Body of pancreas (tissue), 4 donors: ENCODE measurements around the gene TMEM164. TPM values are rescaled to one million over a fixed set of nuclear protein-coding genes. Genes with fewer than 3 reads are reported as not detected.

ENCODE experiments used
- ATAC-seq: fragments of 150-250 bp; one replicate; pipeline ENCODE4 v1.9.1; 2016
- DNase-seq, 4 donors: peaks; one replicate each; pipeline ENCODE4 v3.0.0-alpha.2; 2019
- H3K27ac ChIP-seq, 4 donors: fragments of 200-600 bp; sonication (generic); 1 replicate in 3 of 4; 2 replicates in 1 of 4; pipeline versions ENCODE4 v1.5.1 to v1.6.1; 2016 to 2019; ENCODE audit warnings: mild to moderate bottlenecking in 1 of 4, mixed read lengths in 1 of 4, moderate library complexity in 1 of 4
- H3K27me3 ChIP-seq, 2 donors: fragments of 200-600 bp; sonication (generic); one replicate each; pipeline ENCODE4 v1.6.0; 2016; ENCODE audit warnings: mild to moderate bottlenecking in 1 of 2
- H3K36me3 ChIP-seq, 2 donors: fragments of 200-600 bp; sonication (generic); replicated peaks in 1 of 2; 2 replicates each; pipeline ENCODE4 v1.5.1; 2016; ENCODE audit warnings: low read depth in 2 of 2; ENCODE audit not compliant: insufficient read depth in 1 of 2
- H3K4me1 ChIP-seq: fragments of 200-600 bp; sonication (generic); one replicate; pipeline ENCODE4 v1.6.0; 2016
- H3K4me3 ChIP-seq, 2 donors: fragments of 200-600 bp; sonication (generic); 1 replicate in 1 of 2; 2 replicates in 1 of 2; pipeline ENCODE4 v1.5.1; 2016 to 2019
- H3K9me3 ChIP-seq, 3 donors: fragments of 200-600 bp; sonication (generic); 1 replicate in 2 of 3; 2 replicates in 1 of 3; pipeline ENCODE4 v1.5.1; 2016
- CTCF ChIP-seq, 7 experiments: fragments of 450-650 bp in 4 of 7; fragments of 200-600 bp in 3 of 7; sonication (generic) in 3 of 7; IDR thresholded peaks; one replicate each; pipeline ENCODE4 v1.5.1; 2016 to 2019; ENCODE audit warnings: antibody characterized with exemption in 7 of 7
- POLR2A ChIP-seq, 3 donors: fragments of 450-650 bp; IDR thresholded peaks; one replicate each; pipeline ENCODE4 v1.6.1; 2016; ENCODE audit warnings: antibody characterized with exemption in 3 of 3, mild to moderate bottlenecking in 2 of 3
- WGBS, 2 donors: methylation state at CpG; one replicate each; pipeline ENCODE4 v1.1.5; 2017; 5-methylcytosine and 5-hydroxymethylcytosine counted together
- intact Hi-C: fragments of 100-400 bp; cut with DNase I; formaldehyde crosslinking; loops from one replicate; pipeline ENCODE4 v1.15.1; 2023
- total RNA-seq, 2 donors: library from RNA; depleted of rRNA; stranded (reverse); fragments of >200 nt; gene quantifications; one replicate each; pipeline ENCODE4 v1.1.0, GENCODE V29; 2016

Gene TMEM164
- total RNA-seq, 2 donors from 2014 or later: 16.1 to 334 TPM

- ATAC-seq: no peak
- DNase-seq: no peak
- Histone ChIP-seq H3K27ac (no peak overlapping the region), H3K9me3 (no peaks in the 10 kb centered on the region), H3K36me3 (no peaks in the 10 kb centered on the region), H3K4me1 (peaks cover 24% of the 10 kb centered on the region), H3K4me3 (no peak overlapping the region), H3K27me3 (no peaks in the 10 kb centered on the region)
- WGBS, 2 donors: 96 to 100% methylated on average over 2 of the region's 2 CpGs
- TF ChIP-seq POLR2A (IDR thresholded peaks at IDR 0.05): no peak
- TF ChIP-seq CTCF (IDR thresholded peaks at IDR 0.05): no peak
- intact Hi-C loops: no loop called here
Measured at GRCh38 chrX:110070970-110071369, 68.1 kb downstream of the TMEM164 start.

DNA sequence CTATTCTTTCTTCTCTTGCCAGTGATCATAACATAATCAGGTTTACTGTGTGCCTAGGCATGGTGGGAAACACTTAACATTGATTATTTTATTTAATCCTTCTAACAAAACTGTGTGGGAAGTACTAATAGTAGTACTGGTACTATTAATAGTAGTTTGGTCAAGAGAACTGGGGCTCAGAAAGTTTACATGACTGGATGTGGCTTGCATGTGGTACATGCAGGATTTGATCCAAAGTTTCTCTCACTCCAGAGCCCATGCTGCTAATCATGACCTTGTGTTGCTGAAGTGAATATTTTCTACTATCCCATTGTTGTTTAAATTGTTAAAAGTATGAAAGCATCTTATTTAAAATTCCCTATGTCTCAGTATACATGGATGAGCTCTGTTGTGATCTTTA is 78.4 kb downstream of the TMEM164 start:
- Histone ChIP-seq H3K36me3 (no peaks in the 10 kb centered on the region), H3K9me3 (no peaks in the 10 kb centered on the region), H3K27me3 (no peaks in the 10 kb centered on the region), H3K4me1 (peaks cover 24% of the 10 kb centered on the region), H3K4me3 (no peak overlapping the region), H3K27ac (peak overlapping the region in 3 of 4 donors; percentile 21 to 69 (median 53))
- no peak for TF ChIP-seq POLR2A (IDR thresholded peaks at IDR 0.05)
- TF ChIP-seq CTCF (IDR thresholded peaks at IDR 0.05): no peak
- ATAC-seq (no peak), DNase-seq (no peak)
- intact Hi-C loops: no loop called here

DNA sequence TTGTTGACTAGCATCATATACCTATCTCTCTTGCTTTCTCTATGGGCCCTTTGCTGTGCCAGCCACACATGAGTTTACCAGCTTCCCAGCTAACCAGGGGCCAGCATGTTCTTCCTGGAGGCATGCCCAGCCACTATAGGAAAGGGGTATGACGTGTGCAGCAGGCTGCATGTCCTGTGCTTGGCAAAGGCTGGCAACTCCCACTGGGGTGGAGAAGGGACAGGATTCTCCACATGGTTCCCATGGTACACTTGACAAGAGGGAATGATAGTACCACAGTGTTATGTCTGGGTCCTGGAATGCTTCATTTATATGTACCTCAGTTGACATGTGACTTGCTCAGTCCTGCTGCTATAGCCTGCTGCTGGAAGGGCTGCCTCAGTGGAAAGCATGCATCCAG is 78.8 kb downstream of the TMEM164 start:
- H3K27ac ChIP-seq: peak overlapping the region in 3 of 4 donors; percentile 21 to 69 (median 53)
- DNase-seq (peak; percentile 44 to 73 (median 52)), ATAC-seq (peak; percentile 73)
- H3K9me3 ChIP-seq: no peaks in the 10 kb centered on the region
- TF ChIP-seq CTCF (IDR thresholded peaks at IDR 0.05): no peak
- TF ChIP-seq POLR2A (IDR thresholded peaks at IDR 0.05): no peak
- intact Hi-C loops: no loop called here
- no peaks in the 10 kb centered on the region for H3K27me3 ChIP-seq
- no peak overlapping the region for H3K4me3 ChIP-seq
- H3K36me3 ChIP-seq: no peaks in the 10 kb centered on the region
- WGBS, 2 donors: 17% methylated on average over 1 of the region's 1 CpG; no CpG with 5 or more reads in 1 of the 2 donors
- H3K4me1 ChIP-seq: peaks cover 26% of the 10 kb centered on the region

DNA sequence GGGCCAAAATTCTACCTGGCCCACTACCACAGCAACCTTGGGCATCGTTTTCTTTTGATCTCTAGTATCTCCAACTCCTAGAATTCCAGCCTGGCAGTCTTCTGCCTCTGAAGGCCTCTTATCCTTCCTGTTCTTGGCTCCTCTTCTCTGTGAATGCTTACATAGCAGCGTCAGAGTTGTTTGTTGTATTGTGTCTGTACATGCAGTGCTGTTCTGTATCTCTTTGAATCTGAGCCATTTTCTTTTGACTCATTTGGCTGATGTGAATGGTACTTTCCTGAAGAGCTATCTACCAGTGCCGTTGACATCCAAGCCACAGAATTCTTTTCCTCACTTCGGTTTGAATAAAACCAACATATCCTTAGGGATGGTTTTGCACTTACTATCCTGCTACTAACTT is 79.2 kb downstream of the TMEM164 start:
- ATAC-seq: peak; percentile 86
- Histone ChIP-seq H3K27me3 (no peaks in the 10 kb centered on the region), H3K4me1 (peaks cover 31% of the 10 kb centered on the region), H3K27ac (peak overlapping the region in 3 of 4 donors; percentile 21 to 69 (median 53)), H3K36me3 (no peaks in the 10 kb centered on the region), H3K9me3 (no peaks in the 10 kb centered on the region), H3K4me3 (no peak overlapping the region)
- intact Hi-C loops: no loop called here
- no peak for TF ChIP-seq CTCF (IDR thresholded peaks at IDR 0.05)
- TF ChIP-seq POLR2A (IDR thresholded peaks at IDR 0.05): no peak
- peak in 2 of 4 donors; percentile 37 to 42 for DNase-seq
- WGBS, 2 donors: 29 to 30% methylated on average over 4 of the region's 4 CpGs

GRCh38 chrX:110086162-110086915 is 83.4 kb downstream of the TMEM164 start:
- no peaks in the 10 kb centered on the region for H3K36me3 ChIP-seq
- H3K9me3 ChIP-seq: no peaks in the 10 kb centered on the region
- no peak overlapping the region for H3K4me3 ChIP-seq
- peaks cover 35% of the 10 kb centered on the region for H3K4me1 ChIP-seq
- TF ChIP-seq POLR2A (IDR thresholded peaks at IDR 0.05) (no peak), CTCF (IDR thresholded peaks at IDR 0.05) (no peak)
- DNase-seq (no peak), ATAC-seq (no peak)
- intact Hi-C loops: no loop called here
- H3K27me3 ChIP-seq: no peaks in the 10 kb centered on the region
- H3K27ac ChIP-seq: peak overlapping the region in 3 of 4 donors; percentile 14 to 69 (median 55)
